Neural cell (in vitro differentiated cells): ENCODE data around the gene UBR2.

Experiments used
- EP300 ChIP-seq: fragments of 450-650 bp; conservative IDR thresholded peaks from 2 replicates; pipeline ENCODE4 v1.6.1; 2014; ENCODE audit warnings: antibody characterized with exemption, mild to moderate bottlenecking, moderate library complexity; ENCODE audit not compliant: poor library complexity, severe bottlenecking
- EZH2 ChIP-seq: fragments of 200-600, 300-800 bp; shearing (Covaris generic), sonication (generic); IDR thresholded peaks from 2 replicates; pipeline ENCODE4 v1.6.1; 2014; ENCODE audit warnings: antibody characterized with exemption, low read length, borderline replicate concordance, mild to moderate bottlenecking; ENCODE audit not compliant: insufficient read depth, poor library complexity, severe bottlenecking
- MXI1 ChIP-seq: fragments of 450-650 bp; conservative IDR thresholded peaks from 2 replicates; pipeline ENCODE4 v1.6.1; 2014; ENCODE audit warnings: antibody characterized with exemption, mild to moderate bottlenecking; ENCODE audit not compliant: poor library complexity, severe bottlenecking
- TAF1 ChIP-seq: IDR thresholded peaks from 2 replicates; pipeline ENCODE4 v1.6.1; 2012; ENCODE audit warnings: low read depth
- TF ChIP-seq, protein P1 (sequence below): fragments of 450-650 bp; IDR thresholded peaks from 2 replicates; pipeline ENCODE4 v1.5.1; 2014; ENCODE audit warnings: antibody characterized with exemption, mild to moderate bottlenecking, moderate library complexity; ENCODE audit not compliant: poor library complexity, severe bottlenecking

DNA sequence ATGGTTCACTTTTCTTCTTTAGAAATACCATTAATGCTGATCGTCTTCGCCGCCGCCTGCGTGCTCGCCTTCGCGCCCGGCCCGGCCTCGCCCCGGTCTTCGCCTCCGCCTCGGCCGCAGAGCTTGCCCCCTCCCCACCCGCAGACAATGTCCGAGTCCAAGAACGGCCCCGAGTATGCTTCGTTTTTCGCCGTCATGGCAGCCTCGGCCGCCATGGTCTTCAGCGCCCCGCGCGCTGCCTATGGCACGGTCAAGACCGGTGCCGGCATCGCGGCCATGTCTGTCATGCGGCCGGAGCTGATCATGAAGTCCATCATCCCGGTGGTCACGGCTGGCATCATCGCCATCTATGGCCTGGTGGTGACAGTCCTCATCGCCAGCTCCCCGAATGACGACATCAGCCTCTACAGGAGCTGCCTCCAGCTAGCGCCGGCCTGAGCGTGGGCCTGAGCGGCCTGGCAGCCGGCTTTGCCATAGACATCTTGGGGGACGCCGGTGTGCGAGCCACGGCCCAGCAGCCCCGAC lies 163.3 kb downstream of the UBR2 start:
- TF ChIP-seq MXI1 (no peak), TAF1 (no peak), EZH2 (no peak), EP300 (no peak)
- TF ChIP-seq, protein P1, sequence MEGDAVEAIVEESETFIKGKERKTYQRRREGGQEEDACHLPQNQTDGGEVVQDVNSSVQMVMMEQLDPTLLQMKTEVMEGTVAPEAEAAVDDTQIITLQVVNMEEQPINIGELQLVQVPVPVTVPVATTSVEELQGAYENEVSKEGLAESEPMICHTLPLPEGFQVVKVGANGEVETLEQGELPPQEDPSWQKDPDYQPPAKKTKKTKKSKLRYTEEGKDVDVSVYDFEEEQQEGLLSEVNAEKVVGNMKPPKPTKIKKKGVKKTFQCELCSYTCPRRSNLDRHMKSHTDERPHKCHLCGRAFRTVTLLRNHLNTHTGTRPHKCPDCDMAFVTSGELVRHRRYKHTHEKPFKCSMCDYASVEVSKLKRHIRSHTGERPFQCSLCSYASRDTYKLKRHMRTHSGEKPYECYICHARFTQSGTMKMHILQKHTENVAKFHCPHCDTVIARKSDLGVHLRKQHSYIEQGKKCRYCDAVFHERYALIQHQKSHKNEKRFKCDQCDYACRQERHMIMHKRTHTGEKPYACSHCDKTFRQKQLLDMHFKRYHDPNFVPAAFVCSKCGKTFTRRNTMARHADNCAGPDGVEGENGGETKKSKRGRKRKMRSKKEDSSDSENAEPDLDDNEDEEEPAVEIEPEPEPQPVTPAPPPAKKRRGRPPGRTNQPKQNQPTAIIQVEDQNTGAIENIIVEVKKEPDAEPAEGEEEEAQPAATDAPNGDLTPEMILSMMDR = no peak
